Measurements from ENCODE around the gene NHLH2.

Gene NHLH2

DNA sequence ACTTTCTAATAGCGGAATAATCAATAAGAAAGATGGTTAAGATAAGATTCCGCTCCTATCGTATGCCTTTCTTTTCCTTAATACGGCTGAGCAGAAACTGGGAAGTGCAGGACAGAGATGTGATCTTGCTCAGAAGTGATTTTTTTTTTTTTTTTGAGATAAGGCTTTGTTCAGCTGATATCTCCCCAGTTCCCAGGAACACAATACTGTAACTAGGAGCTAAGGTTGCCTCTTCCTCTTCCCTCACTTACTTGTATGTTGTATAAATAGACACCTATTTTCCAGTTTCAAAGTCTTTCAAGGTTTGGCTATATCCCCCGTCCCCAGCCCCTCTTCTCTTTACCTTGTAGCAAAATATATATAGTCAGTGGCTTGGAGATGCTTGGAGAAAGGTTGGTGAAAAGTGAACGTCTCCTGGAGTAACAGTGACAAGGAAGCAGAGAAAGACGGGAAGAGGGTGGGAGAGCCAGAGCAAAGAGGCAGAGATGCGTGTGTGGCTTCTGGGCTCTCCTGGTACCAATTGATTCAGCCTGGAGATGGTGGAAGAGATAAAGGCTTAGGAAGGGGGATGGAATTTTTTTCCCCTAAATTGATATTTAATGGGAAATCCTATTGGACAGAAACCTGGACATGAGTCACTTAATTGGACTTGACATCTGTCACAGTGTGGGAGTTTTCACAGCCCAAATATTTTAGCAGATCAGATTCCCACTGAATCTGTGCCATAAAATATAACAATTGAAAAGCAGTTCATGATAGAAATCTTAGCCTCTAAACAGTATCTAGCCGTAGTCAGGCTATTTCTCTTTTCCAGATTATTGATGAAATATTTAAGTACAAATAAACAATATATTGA, at the start of gene NHLH2:
Gene NHLH2 (minus strand): TSS at position 522 of the 856 bp plus-strand sequence. CDS start 2,754 bp downstream, outside the sequence.
- Histone ChIP-seq H3K9me3 (no peaks in the 10 kb centered on the region), H3K27ac (no peak within 1 kb of the TSS), H3K4me3 (no peak within 1 kb of the TSS), H3K36me3 (no peaks in the 10 kb centered on the region), H3K4me1 (peaks cover 0 to 24% (median 23%) of the 10 kb centered on the region in 4 donors), H3K27me3 (peaks cover 0 to 73% of the 10 kb centered on the region in 2 donors)
- TF ChIP-seq, protein P1, sequence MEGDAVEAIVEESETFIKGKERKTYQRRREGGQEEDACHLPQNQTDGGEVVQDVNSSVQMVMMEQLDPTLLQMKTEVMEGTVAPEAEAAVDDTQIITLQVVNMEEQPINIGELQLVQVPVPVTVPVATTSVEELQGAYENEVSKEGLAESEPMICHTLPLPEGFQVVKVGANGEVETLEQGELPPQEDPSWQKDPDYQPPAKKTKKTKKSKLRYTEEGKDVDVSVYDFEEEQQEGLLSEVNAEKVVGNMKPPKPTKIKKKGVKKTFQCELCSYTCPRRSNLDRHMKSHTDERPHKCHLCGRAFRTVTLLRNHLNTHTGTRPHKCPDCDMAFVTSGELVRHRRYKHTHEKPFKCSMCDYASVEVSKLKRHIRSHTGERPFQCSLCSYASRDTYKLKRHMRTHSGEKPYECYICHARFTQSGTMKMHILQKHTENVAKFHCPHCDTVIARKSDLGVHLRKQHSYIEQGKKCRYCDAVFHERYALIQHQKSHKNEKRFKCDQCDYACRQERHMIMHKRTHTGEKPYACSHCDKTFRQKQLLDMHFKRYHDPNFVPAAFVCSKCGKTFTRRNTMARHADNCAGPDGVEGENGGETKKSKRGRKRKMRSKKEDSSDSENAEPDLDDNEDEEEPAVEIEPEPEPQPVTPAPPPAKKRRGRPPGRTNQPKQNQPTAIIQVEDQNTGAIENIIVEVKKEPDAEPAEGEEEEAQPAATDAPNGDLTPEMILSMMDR (IDR thresholded peaks at IDR 0.05) = no peak
- DNase-seq = no peak
- intact Hi-C loops (cut with DNase I; ENCODE audit: low total_unique reads) = no loop called here

DNA sequence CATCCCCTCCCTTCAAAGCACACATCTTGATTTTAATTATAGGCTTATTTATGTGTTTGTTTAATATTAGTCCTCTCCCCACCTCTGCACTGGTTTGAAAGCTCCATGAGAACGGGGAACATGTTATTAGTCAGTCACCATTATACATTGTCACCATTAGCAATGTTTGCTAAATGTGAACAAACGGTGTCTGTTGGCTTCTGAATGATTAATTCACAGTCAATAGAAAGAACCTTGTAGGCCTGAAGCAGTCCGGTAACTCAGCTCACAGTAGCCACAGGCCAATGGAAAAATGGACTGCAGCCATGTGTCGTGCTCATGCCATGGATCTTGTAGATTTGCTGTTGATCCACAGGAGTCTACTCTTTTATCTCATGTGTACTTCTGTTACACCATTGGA, 49.7 kb upstream of the NHLH2 start:
- H3K4me3 ChIP-seq = no peak overlapping the region
- no peak overlapping the region for H3K27ac ChIP-seq
- TF ChIP-seq, protein P1 (IDR thresholded peaks at IDR 0.05) = no peak
- no peaks in the 10 kb centered on the region for H3K27me3 ChIP-seq
- intact Hi-C loops (cut with DNase I; ENCODE audit: low total_unique reads) = no loop called here
- no peaks in the 10 kb centered on the region for H3K36me3 ChIP-seq
- H3K4me1 ChIP-seq = no peaks in the 10 kb centered on the region
- H3K9me3 ChIP-seq = no peaks in the 10 kb centered on the region
- no peak for DNase-seq

DNA sequence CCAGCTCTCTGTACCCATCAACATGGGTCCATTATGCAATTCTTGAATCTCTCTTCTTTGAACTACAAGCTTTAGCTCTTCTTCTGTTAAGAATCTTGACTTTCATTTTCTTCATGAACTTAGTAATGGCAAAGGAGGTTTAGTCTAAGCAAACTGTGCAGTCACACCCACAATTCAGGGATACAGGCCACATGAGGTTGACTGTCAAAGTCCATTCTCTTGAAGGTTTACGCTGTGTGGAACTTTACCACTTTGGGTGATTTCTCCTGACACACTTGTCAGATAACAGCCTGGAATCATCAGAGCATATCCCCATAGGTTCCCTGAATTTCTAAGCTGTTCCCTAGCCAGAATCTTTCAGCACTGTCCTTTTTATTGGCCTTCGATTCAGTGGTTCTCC, 48.0 kb upstream of the NHLH2 start:
- no peak overlapping the region for H3K27ac ChIP-seq
- no peaks in the 10 kb centered on the region for H3K36me3 ChIP-seq
- TF ChIP-seq, protein P1 (IDR thresholded peaks at IDR 0.05) = no peak
- H3K4me3 ChIP-seq = no peak overlapping the region
- H3K9me3 ChIP-seq = no peaks in the 10 kb centered on the region
- H3K27me3 ChIP-seq = no peaks in the 10 kb centered on the region
- no peaks in the 10 kb centered on the region for H3K4me1 ChIP-seq
- DNase-seq = no peak
- intact Hi-C loops (cut with DNase I; ENCODE audit: low total_unique reads) = no loop called here

DNA sequence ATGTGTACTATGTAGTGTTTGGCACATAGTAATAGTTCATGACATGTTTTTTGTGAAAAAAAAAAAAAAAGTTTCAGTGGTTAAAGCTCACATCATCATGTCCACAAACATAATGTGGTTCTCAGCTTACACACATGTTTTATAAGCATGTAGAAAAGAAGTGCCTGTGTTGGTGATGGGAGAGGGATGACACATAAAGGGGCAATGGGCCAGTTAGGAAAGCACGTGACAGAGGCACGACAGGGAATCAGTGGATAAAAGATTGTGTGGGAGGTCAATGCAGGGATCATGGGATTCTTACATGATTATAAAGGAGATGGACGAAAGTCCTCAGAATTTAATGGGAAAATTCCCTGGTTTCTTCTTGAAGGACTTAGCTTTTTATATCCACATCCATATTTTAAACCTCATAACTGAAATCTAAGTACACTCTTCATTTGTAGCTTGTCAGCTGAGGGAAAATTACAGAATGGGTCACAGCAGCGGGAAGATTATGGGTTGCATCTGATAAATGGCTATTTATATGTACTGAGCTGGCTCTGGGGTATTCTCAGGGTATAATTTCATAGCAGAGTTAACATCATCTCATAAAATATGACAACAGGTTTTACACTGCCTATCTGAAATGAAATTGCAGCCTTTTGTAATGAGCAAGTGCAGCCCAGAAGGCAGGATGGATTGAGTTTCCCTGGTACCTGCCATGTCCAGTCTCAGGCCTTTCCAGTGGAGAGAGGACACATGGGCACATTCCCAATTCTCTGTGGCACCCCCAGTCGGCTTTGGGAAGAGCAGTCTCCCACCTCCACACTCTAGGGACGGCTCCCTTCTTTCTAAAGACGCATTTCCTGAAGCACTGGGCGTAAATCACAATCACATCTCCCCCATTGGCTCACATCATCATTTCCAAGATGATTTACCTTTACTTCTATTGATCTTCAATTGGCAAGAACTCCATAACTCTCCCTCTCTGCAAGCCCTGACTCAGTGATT, 42.3 kb upstream of the NHLH2 start:
- Histone ChIP-seq H3K9me3 (no peaks in the 10 kb centered on the region), H3K27ac (no peak overlapping the region), H3K4me1 (no peaks in the 10 kb centered on the region), H3K4me3 (no peak overlapping the region), H3K27me3 (peaks cover 0 to under 1% of the 10 kb centered on the region in 2 donors), H3K36me3 (no peaks in the 10 kb centered on the region)
- intact Hi-C loops (cut with DNase I; ENCODE audit: low total_unique reads) = no loop called here
- TF ChIP-seq, protein P1 (IDR thresholded peaks at IDR 0.05) = no peak
- DNase-seq = no peak

DNA sequence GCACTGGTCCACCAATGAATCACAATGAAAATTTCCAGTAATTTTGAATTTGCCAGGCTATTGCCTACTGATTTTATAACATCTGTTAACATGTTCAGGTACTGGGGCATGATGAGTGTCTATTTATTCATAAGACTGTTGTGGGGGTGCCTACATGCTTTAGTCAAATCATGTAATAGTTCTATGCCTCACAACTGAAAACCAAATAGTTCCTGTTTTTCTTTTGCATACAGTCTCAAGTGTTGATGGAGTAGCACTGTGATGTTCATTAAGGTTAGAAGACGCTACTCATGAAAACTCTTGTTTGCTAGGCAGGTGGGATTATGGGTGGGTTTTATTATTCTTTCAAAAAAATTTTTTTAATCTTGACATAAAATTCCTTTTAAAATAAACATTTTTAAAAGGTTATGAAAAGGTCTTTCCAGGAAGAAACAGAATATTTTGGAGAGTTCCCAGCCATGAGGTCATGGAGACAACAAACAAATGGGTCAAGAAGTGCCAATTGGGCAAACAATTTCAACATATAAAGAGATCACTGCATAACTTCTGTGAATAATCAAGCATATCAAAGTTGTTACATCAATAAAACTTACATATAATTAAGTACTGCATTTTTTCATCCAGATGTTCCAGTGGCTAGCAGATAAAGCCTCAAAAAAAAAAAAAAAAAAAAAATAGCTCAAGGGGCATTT, 40.2 kb upstream of the NHLH2 start:
- TF ChIP-seq, protein P1 (IDR thresholded peaks at IDR 0.05) = no peak

More for the DNA sequence above, 40.2 kb upstream of the NHLH2 start:
- H3K27me3 ChIP-seq = peaks cover 0 to 4% of the 10 kb centered on the region in 2 donors
- H3K4me3 ChIP-seq = no peak overlapping the region
- no peak overlapping the region for H3K27ac ChIP-seq
- no peak for DNase-seq
- H3K9me3 ChIP-seq = no peaks in the 10 kb centered on the region
- H3K4me1 ChIP-seq = no peaks in the 10 kb centered on the region
- intact Hi-C loops (cut with DNase I; ENCODE audit: low total_unique reads) = no loop called here
- H3K36me3 ChIP-seq = no peaks in the 10 kb centered on the region

Data from tibial artery (tissue), 4 donors.